Epithelial cell of esophagus (primary cell): Measurements from ENCODE around the gene UTP25.
A peak's percentile ranks its signal among the peaks of the same experiment; 100 is the strongest.
"Not testable (repeated sequence)": the region's sequence is repeated elsewhere in the genome, so short reads cannot be mapped to it uniquely, and the experiment has no call there.

Experiments used
- DNase-seq: peaks from one replicate; pipeline ENCODE4 v3.0.0; 2010; ENCODE audit warnings: low read depth
- H3K4me3 ChIP-seq: 2 replicates; pipeline ENCODE4 v1.5.1; 2011; ENCODE audit warnings: mild to moderate bottlenecking, low read length, control low read depth
- CTCF ChIP-seq: IDR thresholded peaks from 2 replicates; pipeline ENCODE4 v1.5.1; 2011; ENCODE audit warnings: low read depth, mild to moderate bottlenecking, low read length, control low read depth, inconsistent platforms; ENCODE audit not compliant: insufficient read depth; ENCODE audit errors: missing control alignments

Gene UTP25

GRCh38 chr1:209785592-209785991 lies 42.2 kb upstream of the UTP25 start:
- DNase-seq, result no peak
- no peak for TF ChIP-seq CTCF
- no peak overlapping the region for H3K4me3 ChIP-seq

- TF ChIP-seq CTCF, result no peak
- H3K4me3 ChIP-seq, result no peak overlapping the region
- DNase-seq, result peak; percentile 33
These were observed 41.6 kb upstream of the UTP25 start for GRCh38 chr1:209786146-209786545.

GRCh38 chr1:209787551-209787950 lies 40.2 kb upstream of the UTP25 start:
- DNase-seq, result no peak
- H3K4me3 ChIP-seq, result no peak overlapping the region
- TF ChIP-seq CTCF, result no peak

- TF ChIP-seq CTCF, result no peak
- DNase-seq, result peak; percentile 36
- H3K4me3 ChIP-seq, result no peak overlapping the region
These were observed 38.5 kb upstream of the UTP25 start for GRCh38 chr1:209789245-209789644.

GRCh38 chr1:209790286-209791193 lies 37.2 kb upstream of the UTP25 start:
- no peak overlapping the region for H3K4me3 ChIP-seq
- DNase-seq, result no peak
- TF ChIP-seq CTCF, result no peak

GRCh38 chr1:209791920-209792319 lies 35.9 kb upstream of the UTP25 start:
- no peak for TF ChIP-seq CTCF
- H3K4me3 ChIP-seq, result no peak overlapping the region
- DNase-seq, result peak; percentile 67

GRCh38 chr1:209793711-209794110 lies 34.1 kb upstream of the UTP25 start:
- not testable (repeated sequence) for H3K4me3 ChIP-seq, DNase-seq
